HG02642 (cell line): ENCODE results near the gene DENND4A.

Experiments used
- ATAC-seq: cut with Tn5 transposase; IDR thresholded peaks from one replicate; pipeline ENCODE4 v1.9.1; 2021; ENCODE audit warnings: mild to moderate bottlenecking; ENCODE audit not compliant: unreplicated experiment, poor library complexity

DENND4A gene

GRCh38 chr15:65612616-65612946, 179.5 kb downstream of the DENND4A start:
- no peak for ATAC-seq

- ATAC-seq: no peak
Measured at GRCh38 chr15:65611888-65612615, 180.0 kb downstream of the DENND4A start.

GRCh38 chr15:65610871-65611718, 181.0 kb downstream of the DENND4A start, which contains the start of gene INTS14:
Gene INTS14, minus strand, starts transcription at chr15:65611131. Its CDS starts 3,751 bp downstream, at chr15:65607380.
- peak; percentile 96 for ATAC-seq
